ENCODE measurements around the gene KRT71. TPM values are rescaled to one million over a fixed set of nuclear protein-coding genes. Genes with fewer than 3 reads are reported as not detected.

The KRT71 gene
- total RNA-seq, 1 donor from 2014 or later: not detected

DNA sequence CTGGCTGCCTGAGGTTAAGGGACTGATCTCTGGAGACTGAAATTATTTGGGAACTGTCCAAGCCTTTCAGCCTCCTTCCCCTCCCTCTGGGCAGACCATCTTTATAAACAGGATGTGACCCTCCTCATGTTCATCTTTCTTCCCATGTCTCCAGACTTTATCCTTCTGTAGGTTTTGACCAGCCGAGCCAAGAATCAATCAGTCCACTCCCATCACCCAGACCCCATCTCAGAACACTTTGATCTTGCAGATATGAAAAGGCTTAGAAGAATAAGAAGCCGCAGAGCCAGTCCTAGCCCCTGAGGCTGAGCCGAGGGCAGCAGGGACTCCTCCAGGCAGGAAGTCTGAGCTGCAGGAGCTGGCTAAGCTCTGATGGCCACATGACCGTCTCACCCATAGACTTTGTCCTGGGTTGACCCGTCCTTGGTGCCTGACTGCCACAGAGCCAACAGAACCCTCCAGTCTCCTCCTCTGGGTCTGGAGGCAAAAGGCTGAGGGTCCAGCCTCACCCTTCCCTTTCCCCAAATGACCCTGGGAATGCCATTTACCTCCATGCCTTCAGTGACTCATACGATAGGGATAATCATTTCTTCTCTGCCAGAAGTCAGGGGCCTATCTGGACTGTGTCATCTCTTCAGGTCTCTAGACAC lies 1.6 kb downstream of the KRT71 start:
- H3K27ac ChIP-seq (replicated peaks): peak overlapping the region; percentile 7
- peaks cover 4% of the 10 kb centered on the region for H3K27me3 ChIP-seq (ENCODE audit: low read depth)
- H3K36me3 ChIP-seq: no peaks in the 10 kb centered on the region
- TF ChIP-seq, protein P1, sequence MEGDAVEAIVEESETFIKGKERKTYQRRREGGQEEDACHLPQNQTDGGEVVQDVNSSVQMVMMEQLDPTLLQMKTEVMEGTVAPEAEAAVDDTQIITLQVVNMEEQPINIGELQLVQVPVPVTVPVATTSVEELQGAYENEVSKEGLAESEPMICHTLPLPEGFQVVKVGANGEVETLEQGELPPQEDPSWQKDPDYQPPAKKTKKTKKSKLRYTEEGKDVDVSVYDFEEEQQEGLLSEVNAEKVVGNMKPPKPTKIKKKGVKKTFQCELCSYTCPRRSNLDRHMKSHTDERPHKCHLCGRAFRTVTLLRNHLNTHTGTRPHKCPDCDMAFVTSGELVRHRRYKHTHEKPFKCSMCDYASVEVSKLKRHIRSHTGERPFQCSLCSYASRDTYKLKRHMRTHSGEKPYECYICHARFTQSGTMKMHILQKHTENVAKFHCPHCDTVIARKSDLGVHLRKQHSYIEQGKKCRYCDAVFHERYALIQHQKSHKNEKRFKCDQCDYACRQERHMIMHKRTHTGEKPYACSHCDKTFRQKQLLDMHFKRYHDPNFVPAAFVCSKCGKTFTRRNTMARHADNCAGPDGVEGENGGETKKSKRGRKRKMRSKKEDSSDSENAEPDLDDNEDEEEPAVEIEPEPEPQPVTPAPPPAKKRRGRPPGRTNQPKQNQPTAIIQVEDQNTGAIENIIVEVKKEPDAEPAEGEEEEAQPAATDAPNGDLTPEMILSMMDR (IDR thresholded peaks at IDR 0.05; ENCODE audit: borderline replicate concordance): no peak
- peak; percentile 36 for DNase-seq
- intact Hi-C loops (cut with micrococcal nuclease): no loop called here
- H3K4me3 ChIP-seq: no peak overlapping the region
- H3K4me1 ChIP-seq: peaks cover 17% of the 10 kb centered on the region
- H3K9me3 ChIP-seq (replicated peaks): no peaks in the 10 kb centered on the region

DNA sequence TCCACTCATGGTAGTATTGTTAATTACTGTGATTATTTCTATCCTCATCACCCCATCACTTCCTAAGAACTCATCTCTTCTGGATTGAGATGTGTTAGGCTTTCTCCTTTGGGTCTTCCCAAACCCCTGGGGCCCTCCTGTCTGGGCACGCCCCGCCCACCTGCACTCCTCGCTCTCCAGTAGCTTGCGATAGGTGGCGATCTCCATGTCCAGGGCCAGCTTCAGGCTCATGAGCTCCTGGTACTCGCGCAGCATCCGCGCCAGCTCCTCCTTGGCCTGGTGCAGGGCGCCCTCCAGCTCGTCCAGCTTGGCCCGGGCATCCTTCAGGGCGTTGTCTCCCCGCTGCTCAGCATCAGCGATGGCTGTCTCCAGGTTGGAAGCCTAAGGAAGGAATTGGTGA lies 6.8 kb downstream of the KRT71 start:
- Histone ChIP-seq H3K27ac (replicated peaks) (no peak overlapping the region), H3K36me3 (no peaks in the 10 kb centered on the region), H3K27me3 (ENCODE audit: low read depth) (peaks cover 4% of the 10 kb centered on the region), H3K4me1 (peaks cover 5% of the 10 kb centered on the region), H3K4me3 (no peak overlapping the region), H3K9me3 (replicated peaks) (no peaks in the 10 kb centered on the region)
- intact Hi-C loops (cut with micrococcal nuclease): no loop called here
- DNase-seq: no peak
- TF ChIP-seq, protein P1 (IDR thresholded peaks at IDR 0.05; ENCODE audit: borderline replicate concordance): no peak

DNA sequence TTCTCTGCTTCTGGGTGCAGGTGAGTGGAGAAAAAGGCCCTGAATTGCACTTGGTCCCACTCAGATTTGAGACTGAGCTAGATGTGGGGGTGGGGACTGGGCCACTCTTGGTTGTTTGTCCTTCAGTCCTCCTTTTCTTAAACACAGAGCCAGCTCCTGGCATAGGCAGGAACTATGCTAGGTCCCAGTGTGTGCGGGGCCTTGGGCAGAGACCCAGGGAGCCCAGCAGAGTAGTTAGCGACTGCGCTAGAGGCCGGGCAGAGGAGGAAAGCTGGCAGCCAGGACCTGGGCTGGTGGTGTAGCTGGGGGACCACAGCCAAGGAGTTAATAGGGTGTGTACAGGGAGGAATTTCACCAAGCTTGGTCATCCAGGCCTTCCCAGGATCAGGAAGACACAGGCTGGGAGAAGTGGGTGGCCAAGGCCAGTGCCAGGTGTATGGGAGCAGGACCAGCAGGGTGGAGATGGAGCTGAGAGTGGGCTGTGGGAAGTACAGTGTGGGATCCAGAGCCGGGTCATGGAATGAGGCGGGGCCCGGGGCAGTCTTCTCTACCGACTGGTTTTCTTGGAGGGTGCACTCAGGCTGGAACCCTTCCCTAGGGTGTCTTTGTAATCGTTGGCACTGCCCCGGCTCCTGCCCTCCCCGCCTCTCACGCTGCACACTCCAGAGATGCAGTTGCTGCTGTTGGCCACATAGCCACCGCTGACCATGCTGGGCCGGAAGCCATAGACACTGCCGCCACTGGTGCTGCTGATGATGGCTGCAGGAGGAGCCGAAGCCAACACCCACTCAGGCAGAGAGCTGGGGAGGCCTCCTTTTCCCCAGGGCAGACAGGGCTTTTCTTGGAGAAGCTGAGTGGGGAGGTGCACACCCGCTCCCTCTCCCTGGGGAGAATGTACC lies 8.7 kb downstream of the KRT71 start:
- Histone ChIP-seq H3K4me1 (no peaks in the 10 kb centered on the region), H3K27ac (replicated peaks) (no peak overlapping the region), H3K36me3 (no peaks in the 10 kb centered on the region), H3K9me3 (replicated peaks) (no peaks in the 10 kb centered on the region), H3K4me3 (no peak overlapping the region), H3K27me3 (ENCODE audit: low read depth) (peaks cover 8% of the 10 kb centered on the region)
- intact Hi-C loops (cut with micrococcal nuclease): no loop called here
- TF ChIP-seq, protein P1 (IDR thresholded peaks at IDR 0.05; ENCODE audit: borderline replicate concordance): no peak
- DNase-seq: no peak

DNA sequence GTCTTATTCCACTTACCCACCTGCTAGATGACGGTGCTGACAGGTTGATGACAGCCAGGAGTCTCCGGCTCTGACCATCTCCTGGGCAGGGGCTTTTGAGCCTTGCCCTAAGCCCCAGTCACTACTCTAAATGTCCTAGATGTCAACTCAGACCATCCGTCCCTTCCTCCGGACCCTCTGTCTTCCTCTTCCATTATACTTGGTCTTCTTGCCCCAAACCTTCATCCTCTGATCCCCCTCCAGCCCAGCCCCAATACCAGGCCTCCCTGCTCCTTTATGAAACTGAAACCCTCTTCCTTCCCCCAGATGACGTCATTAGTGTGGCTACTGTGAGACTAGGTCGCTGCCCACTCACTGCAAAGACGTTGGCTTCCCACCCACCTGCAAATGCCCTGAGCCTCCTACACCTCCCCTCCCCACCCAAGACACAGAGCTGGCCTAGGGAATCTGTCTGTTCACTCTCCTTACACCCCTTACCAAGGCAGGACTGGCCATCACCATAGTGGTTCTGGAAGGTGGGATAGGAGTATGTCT lies 10.1 kb downstream of the KRT71 start:
- no peak for DNase-seq
- Histone ChIP-seq H3K27ac (replicated peaks) (no peak overlapping the region), H3K4me1 (no peaks in the 10 kb centered on the region), H3K36me3 (no peaks in the 10 kb centered on the region), H3K4me3 (no peak overlapping the region), H3K27me3 (ENCODE audit: low read depth) (peaks cover 8% of the 10 kb centered on the region), H3K9me3 (replicated peaks) (no peaks in the 10 kb centered on the region)
- intact Hi-C loops (cut with micrococcal nuclease): no loop called here
- TF ChIP-seq, protein P1 (IDR thresholded peaks at IDR 0.05; ENCODE audit: borderline replicate concordance): no peak

DNA sequence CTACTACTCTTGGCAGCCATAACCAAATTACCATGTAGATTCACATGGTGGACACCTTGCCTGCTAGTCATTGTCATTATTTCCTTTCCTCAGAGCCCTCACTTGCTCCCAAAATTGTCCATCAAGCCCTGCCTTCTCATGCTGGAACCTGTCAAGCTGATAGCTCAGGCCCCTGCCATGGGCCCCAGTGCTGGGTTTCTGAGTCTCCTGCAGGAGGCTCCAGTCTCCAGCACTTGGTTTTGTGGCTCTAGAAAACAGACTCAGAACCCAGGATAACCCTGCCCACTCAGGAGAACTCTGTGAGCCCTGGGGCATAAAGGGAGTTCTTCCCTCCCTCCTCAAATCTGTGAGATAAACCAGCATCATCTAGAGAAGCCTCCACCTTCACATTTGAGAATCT lies 10.8 kb downstream of the KRT71 start:
- Histone ChIP-seq H3K9me3 (replicated peaks) (no peaks in the 10 kb centered on the region), H3K4me3 (no peak overlapping the region), H3K27me3 (ENCODE audit: low read depth) (peaks cover 8% of the 10 kb centered on the region), H3K27ac (replicated peaks) (no peak overlapping the region), H3K36me3 (no peaks in the 10 kb centered on the region), H3K4me1 (no peaks in the 10 kb centered on the region)
- TF ChIP-seq, protein P1 (IDR thresholded peaks at IDR 0.05; ENCODE audit: borderline replicate concordance): no peak
- DNase-seq: no peak
- intact Hi-C loops (cut with micrococcal nuclease): no loop called here

All from left ventricle myocardium inferior (tissue), 1 donor.